ENCODE measurements around the gene NPPB.

The NPPB gene

DNA sequence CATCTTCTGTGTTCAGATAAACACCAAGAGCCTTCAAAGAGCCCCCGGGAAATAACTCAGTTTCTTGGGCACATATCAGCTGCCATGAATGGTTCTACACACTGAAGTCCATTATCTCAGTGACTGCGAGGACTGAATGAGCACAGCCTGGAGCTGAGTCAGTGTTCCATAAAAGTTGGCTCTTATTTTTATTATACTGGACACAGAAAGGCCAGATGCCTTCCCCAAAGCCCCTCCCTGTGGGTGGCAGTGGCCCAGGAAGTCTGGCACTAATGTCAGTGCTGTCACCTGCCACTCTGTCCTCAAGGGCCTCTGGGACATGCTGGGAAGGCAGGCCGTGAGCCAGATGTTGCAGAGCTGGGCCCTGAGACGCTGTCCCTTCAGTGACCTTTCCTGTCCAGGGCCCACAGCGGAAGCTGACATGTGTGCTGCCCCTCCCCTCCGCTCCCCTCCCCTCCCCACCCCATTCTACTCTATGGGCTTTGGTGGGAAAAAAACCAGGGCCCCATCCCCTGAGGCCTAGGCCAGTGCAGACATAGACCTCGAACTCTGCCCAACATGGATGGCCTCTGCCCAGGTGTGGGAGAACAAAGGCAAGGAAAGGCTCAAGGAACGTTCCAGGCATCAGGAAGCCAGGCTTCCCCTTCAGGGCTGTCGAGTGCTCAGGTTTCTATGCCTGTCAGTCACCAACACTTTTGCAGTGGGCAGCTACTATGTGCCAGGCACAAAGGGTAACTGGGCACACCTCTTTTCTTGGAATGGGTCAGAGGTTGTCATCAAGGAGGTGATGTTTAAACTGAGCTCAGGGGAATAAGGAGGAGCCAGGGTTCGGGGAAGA lies 22.4 kb upstream of the NPPB start:
- no peak for DNase-seq (ENCODE audit: low spot score)

- no peak for DNase-seq (ENCODE audit: low spot score)
Observed at GRCh38 chr1:11880181-11880575, 21.4 kb upstream of the NPPB start.

GRCh38 chr1:11879311-11880180 lies 20.8 kb upstream of the NPPB start:
- DNase-seq (ENCODE audit: low spot score): no peak

GRCh38 chr1:11878891-11879190 lies 20.1 kb upstream of the NPPB start:
- no peak for DNase-seq (ENCODE audit: low spot score)

GRCh38 chr1:11878081-11878890 lies 19.5 kb upstream of the NPPB start:
- DNase-seq (ENCODE audit: low spot score): no peak

DNA sequence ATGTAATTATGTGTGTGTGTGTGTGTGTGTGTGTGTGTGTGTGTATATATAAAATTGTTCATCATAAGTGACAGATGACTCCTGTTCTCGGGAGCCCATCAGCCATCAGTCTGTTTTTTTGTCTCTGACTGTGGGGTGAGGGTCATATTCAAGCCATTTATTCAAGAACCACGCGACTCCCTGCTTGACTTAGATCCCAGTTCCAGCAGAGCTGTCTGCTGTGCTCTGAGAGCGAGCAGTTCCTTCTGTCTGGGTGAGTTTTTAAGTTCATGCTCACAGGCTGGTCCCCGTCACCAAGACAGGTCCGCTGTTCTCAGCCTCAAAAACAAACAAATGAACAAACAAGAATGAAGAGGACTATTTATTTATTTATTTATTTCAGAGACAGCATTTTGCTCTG lies 18.3 kb upstream of the NPPB start:
- DNase-seq (ENCODE audit: low spot score): no peak

GRCh38 chr1:11875094-11875493 lies 16.3 kb upstream of the NPPB start:
- DNase-seq (ENCODE audit: low spot score): no peak

GRCh38 chr1:11874624-11875023 lies 15.9 kb upstream of the NPPB start:
- no peak for DNase-seq (ENCODE audit: low spot score)

- no peak for DNase-seq (ENCODE audit: low spot score)
Observed at GRCh38 chr1:11874258-11874562, 15.5 kb upstream of the NPPB start.

DNA sequence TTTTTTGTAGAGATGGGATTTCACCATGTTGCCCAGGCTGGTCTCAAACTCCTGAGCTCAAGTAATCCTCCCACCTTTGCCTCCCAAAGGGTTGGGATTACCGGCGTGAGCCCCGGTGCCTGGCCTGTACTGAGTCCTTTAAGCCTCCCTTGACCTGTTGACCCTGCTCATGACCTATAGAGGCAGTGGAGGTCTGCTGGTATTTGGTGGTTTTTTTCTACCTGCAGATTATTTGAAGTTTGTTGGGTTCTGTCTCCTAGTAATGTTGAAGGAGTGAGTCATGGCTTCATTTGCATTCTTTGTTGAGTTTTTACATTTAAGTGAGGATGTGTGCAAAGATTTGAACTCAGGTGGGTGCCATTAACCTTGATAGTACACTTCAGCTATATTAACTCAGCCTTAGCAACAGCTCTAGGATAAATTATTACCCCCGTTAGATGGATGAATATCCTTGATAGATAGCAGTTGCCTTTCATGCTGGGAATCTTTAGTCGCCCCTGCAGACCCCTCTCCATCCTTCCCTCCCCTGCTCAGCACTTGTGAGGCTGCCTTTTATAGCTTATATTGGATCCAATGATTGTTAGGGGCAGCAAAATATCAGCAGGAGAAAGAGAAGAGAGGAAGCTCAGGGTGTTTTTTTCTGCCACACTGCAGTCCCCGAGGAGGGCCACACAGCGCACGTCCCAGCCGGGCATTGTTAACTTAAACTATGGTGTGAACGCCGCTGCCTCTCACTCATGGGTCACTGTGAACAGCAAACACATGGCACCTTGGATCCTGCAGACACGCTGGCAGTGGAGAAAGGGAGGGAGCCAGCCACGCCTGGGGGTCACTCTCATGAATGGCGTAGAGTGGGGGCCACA lies 14.9 kb upstream of the NPPB start:
- DNase-seq (ENCODE audit: low spot score): no peak

- no peak for DNase-seq (ENCODE audit: low spot score)
Observed at GRCh38 chr1:11872545-11872944, 13.8 kb upstream of the NPPB start.

GRCh38 chr1:11869650-11870207 lies 11.0 kb upstream of the NPPB start:
- no peak for DNase-seq (ENCODE audit: low spot score)

DNA sequence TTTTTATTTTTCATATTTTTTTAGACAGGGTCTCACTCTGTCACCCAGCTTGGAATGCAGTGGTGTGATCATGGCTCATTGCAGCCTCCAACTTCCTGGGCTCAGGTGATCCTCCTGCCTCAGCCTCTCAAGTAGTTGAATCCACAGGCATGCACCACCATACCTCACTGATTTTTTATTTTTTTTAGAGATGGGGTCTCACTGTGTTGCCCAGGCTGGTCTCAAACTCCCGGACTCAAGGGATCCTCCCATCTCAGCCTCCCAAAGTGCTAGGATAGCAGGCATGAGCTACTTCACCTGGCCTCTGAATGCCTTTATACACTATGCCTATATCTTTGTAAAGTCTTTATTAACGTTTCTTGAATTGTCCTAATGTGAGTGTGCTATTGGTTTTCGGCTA lies 10.4 kb upstream of the NPPB start:
- no peak for DNase-seq (ENCODE audit: low spot score)

DNA sequence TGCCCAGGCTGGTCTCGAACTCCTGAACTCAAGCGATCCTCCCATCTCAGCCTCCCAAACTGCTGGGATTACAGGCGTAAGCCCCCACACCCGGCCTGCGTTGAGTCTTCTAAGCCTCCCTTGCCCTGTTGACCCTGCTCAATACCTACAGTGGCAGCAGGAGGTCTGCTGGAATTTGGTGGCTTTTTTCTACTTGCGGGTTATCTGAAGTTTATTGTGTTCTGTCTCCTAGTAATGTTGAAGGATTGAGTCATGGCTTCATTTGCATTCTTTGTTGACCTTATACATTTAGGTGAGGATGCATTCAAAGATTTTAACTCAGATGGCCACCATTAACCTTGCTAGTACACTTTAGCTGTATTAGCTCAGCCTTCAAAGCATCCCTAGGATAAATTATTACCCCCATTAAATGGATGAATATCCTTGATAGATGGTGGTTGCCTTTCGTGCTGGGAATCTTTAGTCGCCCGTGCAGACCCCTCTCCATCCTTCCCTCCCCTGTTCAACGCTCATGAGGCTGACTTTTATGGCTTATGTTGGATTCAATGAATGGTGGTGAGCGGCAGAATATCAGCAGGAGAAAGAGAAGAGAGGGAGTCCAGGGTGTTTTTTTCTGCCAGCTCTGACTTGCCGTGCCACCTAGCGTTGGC lies 9.7 kb upstream of the NPPB start:
- no peak for DNase-seq (ENCODE audit: low spot score)

- DNase-seq (ENCODE audit: low spot score): no peak
Observed at GRCh38 chr1:11862890-11863289, 4.1 kb upstream of the NPPB start.

DNA sequence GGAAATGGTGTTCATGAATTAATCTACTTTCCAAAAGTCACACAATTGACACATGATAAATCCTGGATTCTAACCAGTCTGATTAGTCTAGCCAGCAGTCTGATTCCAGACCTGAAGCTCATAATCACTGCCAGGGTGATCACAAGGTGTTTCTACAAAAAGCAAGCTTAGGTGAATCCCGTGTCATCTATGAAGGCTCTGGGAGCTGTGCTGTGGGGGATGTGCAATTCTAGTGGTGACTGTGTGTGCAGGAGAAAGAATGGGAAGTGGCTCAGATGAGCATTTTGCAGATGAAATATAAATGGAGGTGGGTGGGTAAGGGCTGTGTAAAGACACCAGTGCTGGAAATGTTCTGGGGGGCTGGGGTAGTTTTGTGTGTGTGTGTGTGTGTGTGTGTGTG lies 1.8 kb upstream of the NPPB start:
- DNase-seq (ENCODE audit: low spot score): no peak

DNA sequence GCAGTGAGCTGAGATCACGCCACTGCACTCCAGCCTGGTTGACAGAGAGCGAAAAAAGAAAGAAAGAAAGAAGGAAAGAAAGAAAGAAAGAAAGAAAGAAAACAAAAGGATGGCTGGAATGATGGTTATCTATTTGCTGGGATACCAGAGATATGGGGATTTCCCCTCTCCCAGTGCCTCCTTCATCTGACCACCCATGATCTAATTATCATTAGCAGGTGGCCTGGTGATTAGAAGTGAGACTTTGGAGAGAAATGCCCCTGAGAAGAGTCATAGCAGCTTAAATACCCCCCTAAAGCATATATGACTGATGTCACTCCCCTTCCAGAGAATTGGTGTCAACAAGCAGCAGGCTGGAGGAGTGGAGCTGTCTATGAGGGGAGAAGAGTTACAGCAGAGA lies 1.3 kb upstream of the NPPB start:
- no peak for DNase-seq (ENCODE audit: low spot score)

DNA sequence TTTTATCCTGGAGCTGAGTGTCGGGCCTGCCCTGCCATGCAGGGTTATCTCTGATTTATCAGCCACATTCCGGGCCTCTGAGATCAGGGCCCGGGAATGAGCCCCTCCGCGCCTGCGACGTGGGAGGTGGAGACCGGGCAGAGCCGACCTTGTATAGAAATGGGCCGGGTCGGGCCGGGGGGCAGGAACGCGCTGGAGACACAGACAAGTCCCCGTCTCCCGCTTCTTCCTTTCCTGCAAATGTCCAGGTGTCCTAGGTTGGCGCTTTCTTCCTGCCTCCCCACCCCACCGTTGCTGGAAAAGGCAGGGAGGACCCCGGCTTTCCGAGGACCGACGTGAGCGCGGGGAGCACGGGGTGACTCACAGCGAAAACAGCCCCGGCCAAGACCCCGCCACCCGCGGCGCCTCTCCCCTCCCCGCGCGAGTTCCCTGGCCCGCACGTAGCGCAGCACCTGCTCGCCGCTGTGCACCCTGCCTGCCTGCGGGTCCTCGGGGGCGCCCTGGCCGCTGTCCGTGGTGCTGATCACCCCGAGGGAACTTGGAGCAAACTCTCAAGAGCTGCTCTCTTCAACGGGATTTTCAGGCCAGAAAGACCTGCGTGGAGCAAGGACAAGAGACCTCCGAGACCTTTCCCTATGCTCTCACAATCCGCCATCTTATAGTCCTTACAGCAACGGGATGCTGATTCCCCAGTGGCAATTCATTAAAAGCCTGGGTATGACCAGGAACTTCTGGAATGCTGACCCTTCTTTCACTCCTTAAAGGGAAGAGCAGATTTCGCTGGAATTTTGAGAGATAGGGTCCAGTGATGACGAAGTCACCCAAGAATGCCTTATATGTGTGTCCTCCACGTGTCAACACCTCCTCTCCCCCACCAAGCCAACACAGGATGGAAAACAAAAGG lies 475 bp upstream of the NPPB start:
- peak; percentile 22 for DNase-seq (ENCODE audit: low spot score)

DNA sequence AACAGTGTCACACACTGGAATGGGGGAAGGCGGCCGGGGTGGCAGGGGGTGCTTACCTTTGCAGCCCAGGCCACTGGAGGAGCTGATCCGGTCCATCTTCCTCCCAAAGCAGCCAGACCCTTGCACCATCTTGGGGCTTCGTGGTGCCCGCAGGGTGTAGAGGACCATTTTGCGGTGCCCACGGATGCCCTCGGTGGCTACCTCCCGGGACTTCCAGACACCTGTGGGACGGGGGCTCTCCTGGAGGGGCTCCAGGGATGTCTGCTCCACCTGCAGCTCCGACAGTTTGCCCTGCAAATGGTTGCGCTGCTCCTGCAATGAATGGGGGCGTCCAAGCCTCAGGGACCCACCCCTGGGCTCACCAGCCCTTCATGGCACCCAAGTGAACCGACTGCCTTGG lies 587 bp downstream of the NPPB start:
- no peak for DNase-seq (ENCODE audit: low spot score)
